ENCODE data around the gene ANKLE1. TPM values are rescaled to one million over a fixed set of nuclear protein-coding genes. Genes with fewer than 3 reads are reported as not detected.

Gene ANKLE1
- total RNA-seq, 2 donors from 2014 or later: 5.8 to 8.9 TPM

DNA sequence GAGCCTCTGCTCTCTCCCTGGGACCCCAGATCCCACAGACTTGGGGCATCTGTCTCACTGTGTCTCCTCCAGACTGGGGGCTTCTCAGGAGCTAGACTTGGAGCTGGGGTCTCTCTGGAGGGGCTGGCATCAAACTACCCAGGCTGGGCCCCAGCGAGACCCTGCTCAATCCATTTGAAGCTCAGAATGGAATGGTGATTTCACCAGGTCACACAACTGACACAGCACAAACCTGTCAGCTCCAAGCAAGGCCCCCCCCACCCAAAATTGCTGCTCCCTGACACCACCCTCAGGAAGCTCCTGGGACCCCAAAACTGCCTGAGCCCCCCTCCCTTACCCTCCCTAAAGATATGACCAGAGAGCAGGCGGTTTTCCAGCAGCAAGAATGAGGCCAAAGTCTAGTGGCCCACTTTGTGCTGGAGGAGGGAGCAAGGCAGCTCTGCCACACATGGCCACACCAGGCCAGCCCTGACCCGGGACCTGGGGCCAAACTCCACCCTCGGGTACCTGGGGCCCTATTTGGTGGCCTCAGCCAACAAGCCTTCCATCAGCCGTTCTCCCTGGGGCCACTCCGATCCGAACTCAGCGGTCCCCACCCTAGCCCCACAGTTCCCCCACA is 38.4 kb upstream of the ANKLE1 start:
- Mint-ChIP-seq H3K4me3 (peak overlapping the region in 1 of 2 donors; percentile 20), H3K27me3 (ENCODE audit: low read depth) (peaks cover 9% of the 10 kb centered on the region), H3K27ac (no peak overlapping the region), H3K4me1 (ENCODE audit: low read depth) (peaks cover 10% of the 10 kb centered on the region), H3K36me3 (ENCODE audit: insufficient read depth in 2 of 2) (no peaks in the 10 kb centered on the region), H3K9me3 (no peaks in the 10 kb centered on the region)
- ATAC-seq (replicated peaks in 1 of 2): no peak
- DNase-seq: no peak

DNA sequence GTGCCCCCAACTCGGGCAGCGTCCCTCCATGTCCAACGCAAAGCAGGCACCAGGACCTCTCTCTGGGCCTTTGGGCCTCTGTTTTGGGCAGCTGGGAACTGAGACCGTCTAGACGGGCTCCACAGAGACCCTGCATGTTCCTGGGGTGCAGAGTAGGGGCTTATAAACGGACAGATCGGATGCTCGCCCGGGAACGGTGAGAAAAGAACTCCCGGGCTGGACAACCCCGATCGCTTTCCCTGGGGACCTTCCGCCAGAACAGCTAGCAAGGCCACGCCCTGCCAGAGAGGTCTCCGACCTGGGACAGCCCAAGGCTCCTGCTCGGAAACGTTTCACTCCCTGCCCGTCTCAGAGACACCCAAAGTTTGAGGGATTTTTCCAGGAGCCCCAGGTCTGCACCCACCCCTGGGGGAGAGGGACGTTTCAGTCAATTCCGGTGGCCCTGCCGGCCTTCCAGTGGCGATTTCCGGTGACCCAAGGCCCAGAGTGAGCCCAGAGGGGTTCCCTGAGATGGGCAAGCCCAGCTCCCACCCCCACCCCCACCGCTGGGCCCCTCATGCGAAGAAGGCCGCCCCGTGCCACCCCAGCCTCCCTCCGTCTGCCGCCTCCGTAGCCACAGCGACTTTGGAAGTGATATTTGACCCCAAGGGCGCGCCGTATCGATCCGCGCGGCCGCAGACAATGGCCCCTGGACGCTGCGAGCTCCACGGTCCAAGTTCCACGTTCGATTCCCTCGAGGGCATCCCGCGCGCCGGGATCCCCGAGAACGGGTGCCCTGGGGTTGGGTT is 37.7 kb upstream of the ANKLE1 start:
- peaks cover 10% of the 10 kb centered on the region for H3K4me1 Mint-ChIP-seq (ENCODE audit: low read depth)
- H3K9me3 Mint-ChIP-seq: no peaks in the 10 kb centered on the region
- H3K4me3 Mint-ChIP-seq: peak overlapping the region; percentile 55 to 73
- H3K27me3 Mint-ChIP-seq (ENCODE audit: low read depth): peaks cover 9% of the 10 kb centered on the region
- no peak for ATAC-seq (replicated peaks in 1 of 2)
- H3K27ac Mint-ChIP-seq: no peak overlapping the region
- H3K36me3 Mint-ChIP-seq (ENCODE audit: insufficient read depth in 2 of 2): no peaks in the 10 kb centered on the region
- no peak for DNase-seq

DNA sequence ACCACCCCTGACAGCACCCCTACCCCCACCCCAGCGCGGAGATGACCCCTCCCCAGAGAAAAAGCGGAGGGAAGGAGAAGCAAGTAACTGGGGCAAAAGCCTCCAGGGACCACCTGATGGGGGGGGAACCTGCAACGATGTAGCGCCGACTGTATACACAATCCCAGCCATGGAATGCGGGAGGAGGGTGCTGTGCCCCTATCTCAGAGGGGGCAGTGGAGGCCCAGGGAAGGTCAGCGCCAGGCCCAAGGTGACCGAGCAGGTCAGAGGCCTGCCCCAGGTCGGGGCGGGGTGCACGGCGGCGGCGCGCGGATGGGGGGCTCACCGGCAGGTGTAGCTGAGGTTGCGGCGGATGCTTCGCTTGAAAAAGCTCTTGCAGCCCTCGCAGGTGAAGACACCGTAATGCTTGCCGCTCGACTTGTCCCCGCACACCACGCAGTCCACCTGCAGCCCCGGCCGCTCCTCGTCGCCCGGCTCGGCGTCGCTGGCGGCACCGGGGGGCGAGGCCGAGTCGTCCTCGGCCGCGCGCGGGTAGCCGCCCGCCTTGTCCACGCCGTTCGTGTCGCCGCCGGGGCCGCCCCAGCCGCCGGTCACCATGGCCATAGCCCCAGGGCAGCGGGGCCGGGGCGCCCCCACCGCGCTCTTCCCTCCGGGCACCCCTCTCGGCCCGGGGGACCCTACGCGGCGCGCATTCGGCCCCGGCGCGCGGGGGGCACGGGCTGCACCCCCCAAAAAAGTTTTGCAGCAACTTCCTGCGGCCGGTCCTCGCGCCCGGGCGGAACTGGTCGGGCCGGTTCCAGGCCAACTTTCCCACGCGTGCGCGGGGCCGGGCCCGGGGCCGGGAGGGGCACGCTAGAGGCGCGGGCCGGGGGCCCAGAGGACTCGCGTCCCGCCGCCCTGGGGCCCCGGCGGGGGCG is 36.8 kb upstream of the ANKLE1 start:
- H3K27me3 Mint-ChIP-seq (ENCODE audit: low read depth): peaks cover 9% of the 10 kb centered on the region
- DNase-seq: peak in 1 of 2 donors; percentile 22
- peaks cover 10% of the 10 kb centered on the region for H3K4me1 Mint-ChIP-seq (ENCODE audit: low read depth)
- H3K4me3 Mint-ChIP-seq: peak overlapping the region; percentile 55 to 73
- H3K27ac Mint-ChIP-seq: no peak overlapping the region
- no peaks in the 10 kb centered on the region for H3K9me3 Mint-ChIP-seq
- no peak for ATAC-seq (replicated peaks in 1 of 2)
- no peaks in the 10 kb centered on the region for H3K36me3 Mint-ChIP-seq (ENCODE audit: insufficient read depth in 2 of 2)

DNA sequence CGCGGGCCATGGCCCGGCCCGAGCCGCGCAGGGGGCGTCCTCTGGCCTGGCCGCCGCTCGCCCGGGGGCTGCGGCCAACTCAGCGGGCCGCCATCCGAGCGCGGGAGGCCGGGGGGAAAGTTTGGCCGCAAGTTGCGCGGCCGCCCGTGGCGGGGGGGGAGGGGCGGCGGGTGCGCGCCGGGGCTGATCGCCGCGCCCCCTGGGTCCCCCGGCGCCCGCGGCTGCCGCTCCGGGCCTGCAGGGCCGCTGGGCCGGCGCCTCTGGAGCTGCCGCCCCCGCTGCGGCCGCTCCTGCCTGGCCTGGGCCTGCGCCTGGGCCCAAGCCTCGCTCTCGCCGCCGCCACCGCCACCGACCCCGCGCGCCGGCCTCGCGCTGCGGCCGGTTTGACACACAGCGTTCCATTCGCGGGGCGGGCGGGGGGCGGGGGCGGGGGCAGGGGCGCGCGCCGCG is 36.1 kb upstream of the ANKLE1 start, which contains the start of gene NR2F6:
TSS of gene NR2F6 (minus strand) at position 385 of the 450 bp plus-strand sequence. CDS start 699 bp downstream, outside the sequence.
- Mint-ChIP-seq H3K9me3 (no peaks in the 10 kb centered on the region), H3K27me3 (ENCODE audit: low read depth) (peaks cover 9% of the 10 kb centered on the region), H3K4me3 (peak within 1 kb of the TSS; percentile 90 to 93), H3K27ac (no peak within 1 kb of the TSS), H3K4me1 (ENCODE audit: low read depth) (peaks cover 10% of the 10 kb centered on the region), H3K36me3 (ENCODE audit: insufficient read depth in 2 of 2) (no peaks in the 10 kb centered on the region)
- ATAC-seq (replicated peaks in 1 of 2) (peak; percentile 23 to 25), DNase-seq (no peak)

DNA sequence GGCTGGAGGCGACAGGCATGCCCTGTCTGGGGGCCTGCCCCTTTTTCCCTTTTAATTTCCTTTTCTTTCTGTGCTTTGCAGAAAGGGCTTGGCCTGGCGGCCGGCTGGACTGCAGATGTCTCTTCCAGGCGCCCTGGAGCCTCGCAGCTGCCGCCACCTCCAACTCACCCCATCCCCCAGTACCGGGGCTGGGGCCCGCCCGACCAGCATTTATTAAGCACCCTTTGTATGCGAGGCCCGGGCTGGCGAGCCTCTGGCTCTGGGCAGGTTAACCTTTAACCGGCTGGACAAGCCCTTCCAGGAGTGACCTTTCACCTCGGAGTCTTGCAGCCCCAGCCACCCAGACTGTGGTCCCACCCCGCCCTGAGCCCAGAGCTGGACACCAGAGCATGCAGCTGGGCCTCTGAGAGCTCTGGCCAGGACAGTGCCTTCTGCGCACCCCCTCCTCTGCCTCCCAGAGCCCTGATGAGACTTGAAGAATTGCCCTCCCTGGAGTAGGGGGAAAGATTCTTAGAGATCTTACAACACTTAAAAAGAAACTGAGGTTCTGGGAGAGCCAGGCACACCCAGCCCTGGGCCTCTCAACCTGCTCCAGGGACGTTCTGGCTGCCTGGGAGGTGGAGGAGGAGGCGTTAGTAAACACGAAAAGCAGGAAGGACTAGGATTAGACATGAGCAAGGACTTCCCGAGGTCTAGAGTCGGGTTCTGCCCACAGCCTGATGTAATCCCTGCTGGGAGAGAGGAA is 34.8 kb upstream of the ANKLE1 start:
- DNase-seq (peak in 1 of 2 donors; percentile 19), ATAC-seq (replicated peaks in 1 of 2) (peak in 1 of 2 donors; percentile 1)
- H3K36me3 Mint-ChIP-seq (ENCODE audit: insufficient read depth in 2 of 2): no peaks in the 10 kb centered on the region
- H3K27ac Mint-ChIP-seq: no peak overlapping the region
- peaks cover 10% of the 10 kb centered on the region for H3K4me1 Mint-ChIP-seq (ENCODE audit: low read depth)
- no peaks in the 10 kb centered on the region for H3K9me3 Mint-ChIP-seq
- H3K4me3 Mint-ChIP-seq: peak overlapping the region; percentile 90 to 93
- H3K27me3 Mint-ChIP-seq (ENCODE audit: low read depth): peaks cover 9% of the 10 kb centered on the region

DNA sequence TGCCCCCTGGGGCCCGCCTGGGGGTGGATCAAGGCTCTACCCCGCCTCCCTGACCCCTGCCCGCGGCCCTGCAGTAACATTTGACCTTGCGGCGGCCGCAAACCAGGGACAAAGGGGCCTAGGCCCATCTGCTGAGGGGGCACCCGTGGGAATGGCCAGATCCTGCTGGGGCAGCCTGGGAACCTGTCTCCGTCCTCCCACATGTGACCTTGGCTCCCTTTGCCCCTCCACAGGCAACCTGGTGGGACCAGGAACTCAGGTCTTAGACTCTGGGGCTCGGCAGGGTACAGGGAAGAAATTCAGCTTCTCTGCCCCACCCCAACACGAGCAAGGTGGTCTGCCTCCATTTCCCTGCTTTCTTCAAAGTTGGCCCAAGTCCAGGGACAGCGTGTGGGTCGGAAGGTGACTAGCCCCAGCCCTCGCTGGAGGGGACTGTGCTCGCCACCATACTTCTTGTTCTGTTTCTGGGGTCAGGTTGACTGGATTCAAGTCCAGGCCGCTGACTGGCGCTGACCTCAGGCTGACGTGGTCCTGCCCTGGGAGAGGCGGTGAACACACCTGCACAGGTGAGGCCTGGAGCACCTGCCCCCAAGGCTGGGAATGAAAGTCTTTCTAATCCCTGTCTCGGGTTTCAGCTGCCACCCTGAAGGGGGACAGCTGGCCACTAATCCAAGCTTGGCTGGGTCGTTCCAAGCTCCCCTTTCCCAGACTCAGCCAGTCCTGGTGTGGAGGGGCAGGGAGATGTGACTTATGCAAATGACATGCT is 33.5 kb upstream of the ANKLE1 start:
- H3K27me3 Mint-ChIP-seq (ENCODE audit: low read depth): peaks cover 9% of the 10 kb centered on the region
- H3K36me3 Mint-ChIP-seq (ENCODE audit: insufficient read depth in 2 of 2): no peaks in the 10 kb centered on the region
- H3K9me3 Mint-ChIP-seq: no peaks in the 10 kb centered on the region
- H3K4me1 Mint-ChIP-seq (ENCODE audit: low read depth): peaks cover 10% of the 10 kb centered on the region
- H3K27ac Mint-ChIP-seq: no peak overlapping the region
- DNase-seq (no peak), ATAC-seq (replicated peaks in 1 of 2) (no peak)
- no peak overlapping the region for H3K4me3 Mint-ChIP-seq

DNA sequence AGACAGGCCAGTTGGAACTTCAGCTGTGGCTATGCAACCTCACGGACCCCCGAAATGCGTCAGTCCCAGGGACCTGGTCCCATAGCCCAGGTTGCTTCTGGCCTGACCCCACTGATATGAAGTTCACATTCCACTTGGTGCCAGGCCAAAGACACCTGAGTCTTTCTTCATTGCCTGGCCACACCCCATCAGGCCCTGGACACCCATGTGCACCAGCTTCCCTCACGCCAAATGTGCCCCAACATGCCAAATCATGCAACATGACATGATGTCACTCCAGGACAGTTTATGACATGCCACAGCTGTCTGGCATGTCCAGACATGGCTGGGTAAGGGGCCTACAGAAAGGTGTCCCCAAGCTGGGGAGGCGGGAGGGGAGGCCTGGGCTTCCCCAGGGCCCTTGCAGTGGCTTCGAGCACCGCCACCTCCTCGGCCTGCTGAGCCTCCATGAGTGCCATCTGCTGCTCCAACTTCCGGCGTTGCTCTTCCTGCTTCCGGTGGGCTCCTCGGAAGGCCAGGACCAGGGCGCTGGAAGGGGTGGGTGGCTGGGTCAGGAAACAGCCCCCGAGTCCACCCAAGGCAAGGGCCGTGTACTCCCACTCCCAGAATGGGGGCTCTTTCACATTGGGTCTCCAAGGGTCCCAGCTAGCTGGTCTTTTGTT is 31.7 kb upstream of the ANKLE1 start:
- ATAC-seq (replicated peaks in 1 of 2) (no peak), DNase-seq (no peak)
- Mint-ChIP-seq H3K36me3 (ENCODE audit: insufficient read depth in 2 of 2) (no peaks in the 10 kb centered on the region), H3K27ac (no peak overlapping the region), H3K9me3 (no peaks in the 10 kb centered on the region), H3K4me3 (no peak overlapping the region), H3K4me1 (ENCODE audit: low read depth) (peaks cover 10% of the 10 kb centered on the region), H3K27me3 (ENCODE audit: low read depth) (peaks cover 9% of the 10 kb centered on the region)

DNA sequence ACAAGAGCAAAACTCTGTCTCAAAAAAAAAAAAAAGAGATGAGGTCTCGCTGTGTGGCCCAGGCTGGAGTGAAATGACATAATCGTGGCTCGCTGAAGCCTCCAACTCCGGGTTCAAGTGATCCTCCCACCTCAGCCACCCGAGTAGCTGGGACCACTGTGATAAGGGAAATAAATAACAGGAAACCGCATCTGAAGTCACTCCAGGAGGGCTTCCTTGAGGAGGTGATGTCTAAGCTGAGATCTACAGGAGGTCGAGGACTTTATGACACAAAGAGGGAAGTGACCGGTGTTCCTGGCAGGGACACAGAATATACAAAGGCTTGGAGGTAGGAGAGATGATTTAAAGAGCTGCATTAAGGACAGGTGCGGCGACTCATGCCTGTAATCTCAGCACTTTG is 27.1 kb upstream of the ANKLE1 start:
- Mint-ChIP-seq H3K27me3 (ENCODE audit: low read depth) (no peaks in the 10 kb centered on the region), H3K4me3 (no peak overlapping the region), H3K27ac (no peak overlapping the region), H3K4me1 (ENCODE audit: low read depth) (no peaks in the 10 kb centered on the region), H3K36me3 (ENCODE audit: insufficient read depth in 2 of 2) (no peaks in the 10 kb centered on the region), H3K9me3 (no peaks in the 10 kb centered on the region)
- DNase-seq: no peak
- no peak for ATAC-seq (replicated peaks in 1 of 2)

DNA sequence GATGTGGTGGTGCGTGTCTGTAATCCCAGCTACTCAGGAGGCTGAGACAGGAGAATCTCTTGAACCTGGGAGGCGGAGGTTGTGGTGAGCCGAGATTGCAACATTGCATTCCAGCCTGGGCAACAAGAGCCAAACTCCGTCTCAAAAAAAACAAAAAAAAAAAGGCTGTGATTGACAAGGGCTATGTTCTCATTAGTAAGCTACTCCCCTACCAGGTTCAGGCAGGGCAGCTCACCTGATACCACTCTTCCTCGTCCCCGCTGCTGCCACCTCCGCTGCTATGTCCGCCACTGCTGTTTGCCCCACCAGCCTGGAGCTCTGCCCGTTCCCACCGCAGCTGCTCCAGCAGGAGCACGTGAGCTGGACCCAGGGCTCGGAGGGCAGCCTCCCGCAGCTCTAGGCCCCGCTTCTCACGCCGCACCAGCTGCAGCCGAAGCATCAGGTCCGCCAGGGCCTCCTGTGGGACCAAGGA is 26.5 kb upstream of the ANKLE1 start:
- Mint-ChIP-seq H3K27me3 (ENCODE audit: low read depth) (no peaks in the 10 kb centered on the region), H3K4me1 (ENCODE audit: low read depth) (no peaks in the 10 kb centered on the region), H3K36me3 (ENCODE audit: insufficient read depth in 2 of 2) (no peaks in the 10 kb centered on the region), H3K4me3 (no peak overlapping the region), H3K27ac (no peak overlapping the region), H3K9me3 (no peaks in the 10 kb centered on the region)
- no peak for DNase-seq
- ATAC-seq (replicated peaks in 1 of 2): no peak

DNA sequence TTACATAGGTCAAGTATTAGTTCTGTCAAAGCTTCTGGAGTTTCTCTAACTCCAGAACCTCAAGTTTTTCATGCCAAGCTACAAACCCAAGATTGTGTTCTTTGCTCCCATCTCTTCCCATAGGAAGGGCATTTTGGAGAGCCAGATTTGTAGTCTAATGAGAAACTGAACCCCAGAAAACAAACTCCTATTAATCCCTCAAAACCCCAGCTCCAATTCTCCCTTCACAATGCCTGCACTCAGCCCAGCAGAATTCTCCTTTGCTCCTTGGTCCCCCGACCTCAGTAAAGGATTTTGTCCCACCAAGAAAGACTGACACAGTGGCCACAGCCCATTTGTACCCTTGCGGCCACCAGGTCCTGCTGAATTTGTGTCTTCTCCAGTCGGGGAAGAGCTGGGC is 25.6 kb upstream of the ANKLE1 start:
- no peak overlapping the region for H3K4me3 Mint-ChIP-seq
- H3K36me3 Mint-ChIP-seq (ENCODE audit: insufficient read depth in 2 of 2): no peaks in the 10 kb centered on the region
- H3K9me3 Mint-ChIP-seq: no peaks in the 10 kb centered on the region
- no peak for ATAC-seq (replicated peaks in 1 of 2)
- H3K27me3 Mint-ChIP-seq (ENCODE audit: low read depth): no peaks in the 10 kb centered on the region
- DNase-seq: no peak
- H3K4me1 Mint-ChIP-seq (ENCODE audit: low read depth): peaks cover 7% of the 10 kb centered on the region
- H3K27ac Mint-ChIP-seq: no peak overlapping the region

DNA sequence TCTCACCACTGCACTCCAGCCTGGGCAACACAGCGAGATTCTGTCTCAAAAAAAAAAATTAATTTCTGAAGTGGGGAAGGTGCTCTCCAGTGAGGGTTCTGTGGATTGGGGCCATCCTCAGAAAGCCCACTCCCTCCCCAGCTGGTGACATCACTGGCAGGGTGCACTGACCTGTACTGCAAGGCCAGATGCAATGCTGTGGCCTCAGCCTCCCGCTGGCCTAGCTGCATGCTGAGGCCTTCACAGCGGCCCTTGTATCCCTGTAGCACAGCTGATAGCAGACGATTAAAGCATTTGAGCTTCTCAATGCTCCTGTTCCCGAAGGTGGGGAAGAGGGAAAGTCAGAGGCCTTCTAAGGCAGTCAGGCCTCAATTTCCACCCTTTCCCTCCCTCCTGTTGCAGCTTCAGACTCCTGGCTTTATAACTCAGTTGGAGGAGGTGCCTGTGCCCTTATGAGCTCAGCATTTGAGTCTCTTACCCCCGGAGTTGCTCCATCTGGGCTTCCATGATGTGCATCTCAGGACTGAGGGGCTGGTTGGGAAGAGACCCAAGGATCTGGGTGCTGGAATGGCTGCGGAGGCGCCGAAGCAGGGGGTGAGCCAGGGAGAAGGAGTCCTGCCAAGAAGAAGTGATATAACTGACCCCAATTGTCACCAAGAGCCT is 22.5 kb upstream of the ANKLE1 start:
- H3K9me3 Mint-ChIP-seq: no peaks in the 10 kb centered on the region
- H3K27me3 Mint-ChIP-seq (ENCODE audit: low read depth): no peaks in the 10 kb centered on the region

More for the DNA sequence above, 22.5 kb upstream of the ANKLE1 start:
- no peak for ATAC-seq (replicated peaks in 1 of 2)
- no peak for DNase-seq
- peaks cover 7% of the 10 kb centered on the region for H3K4me1 Mint-ChIP-seq (ENCODE audit: low read depth)
- no peaks in the 10 kb centered on the region for H3K36me3 Mint-ChIP-seq (ENCODE audit: insufficient read depth in 2 of 2)
- H3K4me3 Mint-ChIP-seq: no peak overlapping the region
- H3K27ac Mint-ChIP-seq: no peak overlapping the region
